PC-3 (cell line): ENCODE data around the gene UGT2B17.

Experiments
- CTCF ChIP-seq: fragments of 300-600 bp; sonication (generic); conservative IDR thresholded peaks from 2 replicates; pipeline ENCODE4 v1.5.1; 2017; ENCODE audit warnings: antibody characterized with exemption, low read depth, mild to moderate bottlenecking, low read length
- EZH2 ChIP-seq: fragments of 300-600 bp; sonication (generic); IDR thresholded peaks from one replicate; pipeline ENCODE4 v1.6.1; 2017; ENCODE audit warnings: antibody characterized with exemption, mild to moderate bottlenecking, low read length; ENCODE audit not compliant: unreplicated experiment
- EZH2phosphoT487 ChIP-seq: fragments of 300-600 bp; sonication (generic); IDR thresholded peaks from 2 replicates; pipeline ENCODE4 v1.6.1; 2018; ENCODE audit warnings: mild to moderate bottlenecking, antibody characterized with exemption, low read length, borderline replicate concordance

- TF ChIP-seq CTCF, result no peak
- TF ChIP-seq EZH2, result no peak
- no peak for TF ChIP-seq EZH2phosphoT487
Measured at GRCh38 chr4:68594678-68595077, 18.6 kb upstream of the UGT2B17 start.
